SU-DHL-6 (cell line): ENCODE results near the gene HECTD1.

Source experiments
- H2AFZ ChIP-seq: fragments of 200-600 bp; sonication (generic); 2 replicates; pipeline ENCODE4 v1.6.1; 2014; ENCODE audit warnings: low read depth, mild to moderate bottlenecking, moderate library complexity, mixed read lengths, antibody characterized with exemption, low read length; ENCODE audit not compliant: severe bottlenecking
- H3F3A ChIP-seq: fragments of 200-600 bp; shearing (Covaris generic); 2 replicates; pipeline ENCODE4 v1.6.0; 2016; ENCODE audit warnings: antibody characterized with exemption, mild to moderate bottlenecking; ENCODE audit not compliant: insufficient read depth
- H3K27ac ChIP-seq: fragments of 200-600 bp; sonication (generic); 2 replicates; pipeline ENCODE4 v1.5.1; 2016; ENCODE audit warnings: low read depth, mild to moderate bottlenecking, low read length, moderate library complexity, mixed read lengths
- H3K27me3 ChIP-seq: fragments of 200-600 bp; sonication (generic), shearing (Covaris generic); 2 replicates; pipeline ENCODE4 v1.6.0; 2014; ENCODE audit warnings: mild to moderate bottlenecking, low read length
- H3K36me3 ChIP-seq: fragments of 200-600 bp; sonication (generic); 2 replicates; pipeline ENCODE4 v1.6.1; 2014; ENCODE audit warnings: mild to moderate bottlenecking, low read length, mixed read lengths
- H3K4me2 ChIP-seq: fragments of 300-600, 200-600 bp; shearing (Covaris generic), sonication (generic); 2 replicates; pipeline ENCODE4 v1.6.0; 2014; ENCODE audit warnings: low read length, low read depth, mild to moderate bottlenecking; ENCODE audit not compliant: poor library complexity, severe bottlenecking
- H3K4me3 ChIP-seq: fragments of 200-600 bp; sonication (generic); 2 replicates; pipeline ENCODE4 v1.5.1; 2014; ENCODE audit warnings: antibody characterized with exemption, low read length, mild to moderate bottlenecking, mixed read lengths; ENCODE audit not compliant: insufficient read depth, poor library complexity, severe bottlenecking
- H3K79me2 ChIP-seq: fragments of 200-600 bp; sonication (generic); 2 replicates; pipeline ENCODE4 v1.6.1; 2014; ENCODE audit warnings: mild to moderate bottlenecking, low read length, moderate library complexity; ENCODE audit not compliant: insufficient read depth
- H3K9ac ChIP-seq: fragments of 200-600 bp; sonication (generic); 2 replicates; pipeline ENCODE4 v1.7.0; 2014; ENCODE audit warnings: mild to moderate bottlenecking, low read length
- H3K9me2 ChIP-seq: fragments of 200-600 bp; sonication (generic); replicated peaks from 2 replicates; pipeline ENCODE4 v1.6.1; 2014; ENCODE audit warnings: low read length; ENCODE audit not compliant: insufficient read depth
- H3K9me3 ChIP-seq: fragments of 200-600 bp; sonication (generic); 2 replicates; pipeline ENCODE4 v1.6.1; 2014; ENCODE audit warnings: low read length, mixed read lengths; ENCODE audit not compliant: insufficient read depth
- H4K20me1 ChIP-seq: fragments of 200-600 bp; sonication (generic); 2 replicates; pipeline ENCODE4 v1.6.1; 2014; ENCODE audit warnings: low read depth, mild to moderate bottlenecking, antibody characterized with exemption, low read length, moderate library complexity, mixed read lengths
- CTCF ChIP-seq: fragments of 200-600 bp; sonication (generic); IDR thresholded peaks from one replicate; pipeline ENCODE4 v1.5.1; 2017; ENCODE audit warnings: antibody characterized with exemption, mild to moderate bottlenecking, low read length, moderate library complexity; ENCODE audit not compliant: insufficient read depth, poor library complexity, severe bottlenecking
- EZH2phosphoT487 ChIP-seq: fragments of 200-600 bp; sonication (generic), shearing (Covaris generic); conservative IDR thresholded peaks from 2 replicates; pipeline ENCODE4 v1.6.1; 2018; ENCODE audit warnings: mild to moderate bottlenecking, antibody characterized with exemption, low read length, moderate library complexity, mixed read lengths

HECTD1 gene

DNA sequence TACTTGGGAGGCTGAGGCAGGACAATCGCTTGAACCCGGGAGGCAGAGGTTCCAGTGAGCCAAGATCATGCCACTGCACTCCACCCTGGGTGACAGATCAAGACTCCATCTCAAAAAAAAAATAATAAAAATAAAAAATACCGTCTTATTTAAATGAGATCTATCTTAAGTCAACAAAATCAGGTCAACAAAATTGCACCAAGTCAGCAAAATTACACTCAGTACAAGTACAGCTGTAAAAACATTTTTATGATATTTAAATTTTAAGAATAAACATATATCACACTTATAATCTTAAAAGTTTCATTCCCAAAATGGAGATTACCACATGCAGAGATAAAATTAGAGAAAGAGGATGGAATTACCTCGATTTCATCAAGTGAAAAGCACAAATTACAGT, 33.2 kb downstream of the HECTD1 start:
- Histone ChIP-seq H3K4me3 (no peak overlapping the region), H3K9ac (no peak overlapping the region), H3K27me3 (no peaks in the 10 kb centered on the region), H3K27ac (no peak overlapping the region), H3K9me3 (no peaks in the 10 kb centered on the region), H3K4me2 (no peak overlapping the region), H3K79me2 (no peaks in the 10 kb centered on the region), H3K36me3 (peaks cover 34% of the 10 kb centered on the region), H3F3A (no peaks in the 10 kb centered on the region), H3K9me2 (no peaks in the 10 kb centered on the region), H2AFZ (no peak overlapping the region), H4K20me1 (no peaks in the 10 kb centered on the region)
- no peak for TF ChIP-seq CTCF
- TF ChIP-seq EZH2phosphoT487: no peak

DNA sequence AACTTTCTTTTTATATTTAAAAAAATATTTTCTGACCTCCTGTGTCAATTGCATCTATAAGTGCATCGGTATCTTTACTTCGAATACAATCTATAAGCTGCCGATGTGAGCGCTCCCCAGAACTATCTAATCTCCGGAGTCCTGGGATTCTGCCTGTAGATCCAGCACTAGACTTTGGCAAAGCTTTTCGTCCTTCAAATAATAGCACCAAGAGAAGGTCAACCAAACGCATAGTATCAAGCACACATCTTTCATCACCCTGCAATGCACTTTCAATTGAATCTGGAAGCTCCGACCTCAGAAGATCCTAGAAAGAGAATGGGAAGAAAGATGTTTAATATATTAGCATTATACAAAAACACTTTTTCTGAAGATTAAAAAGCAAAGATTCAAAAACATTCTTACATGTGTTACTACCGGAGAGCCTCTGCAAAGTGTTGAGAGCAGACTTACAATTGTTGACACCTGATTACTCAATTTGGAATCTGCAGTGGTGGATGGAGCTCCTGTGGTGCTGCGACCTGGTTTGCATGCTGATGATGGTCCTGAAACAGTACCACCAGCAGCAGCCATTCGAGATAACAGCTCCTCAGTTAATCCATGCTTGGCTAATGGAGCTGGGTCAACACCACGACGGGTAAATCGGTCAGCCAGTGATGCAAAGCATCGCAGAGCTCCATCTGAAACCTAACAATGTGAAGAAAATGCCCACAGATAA, 34.3 kb downstream of the HECTD1 start:
- Histone ChIP-seq H3K4me2 (no peak overlapping the region), H2AFZ (no peak overlapping the region), H3K9me2 (no peaks in the 10 kb centered on the region), H3K4me3 (no peak overlapping the region), H3K27me3 (no peaks in the 10 kb centered on the region), H3K9ac (no peak overlapping the region), H3K79me2 (no peaks in the 10 kb centered on the region), H3K27ac (no peak overlapping the region), H3F3A (no peaks in the 10 kb centered on the region), H3K9me3 (no peaks in the 10 kb centered on the region), H3K36me3 (peaks cover 43% of the 10 kb centered on the region), H4K20me1 (no peaks in the 10 kb centered on the region)
- TF ChIP-seq EZH2phosphoT487 (no peak), CTCF (no peak)

- Histone ChIP-seq H3K4me2 (no peak overlapping the region), H4K20me1 (no peaks in the 10 kb centered on the region), H3K9ac (no peak overlapping the region), H3K9me3 (no peaks in the 10 kb centered on the region), H3K9me2 (no peaks in the 10 kb centered on the region), H3K27ac (no peak overlapping the region), H3K27me3 (no peaks in the 10 kb centered on the region), H3F3A (no peaks in the 10 kb centered on the region), H2AFZ (no peak overlapping the region), H3K36me3 (peaks cover 49% of the 10 kb centered on the region), H3K79me2 (no peaks in the 10 kb centered on the region), H3K4me3 (no peak overlapping the region)
- no peak for TF ChIP-seq EZH2phosphoT487
- TF ChIP-seq CTCF: no peak
Measured at GRCh38 chr14:31172084-31172483, 35.5 kb downstream of the HECTD1 start.
